T-cell (primary cell): ENCODE results near the gene GLG1. TPM values are rescaled to one million over a fixed set of nuclear protein-coding genes. Genes with fewer than 3 reads are reported as not detected.

Experiments
- ATAC-seq, 4 experiments: fragments of 200-7000 bp in 3 of 4; fragments of 150-1000 bp in 1 of 4; cut with Tn5 transposase; replicated peaks in 1 of 4; 1 replicate in 3 of 4; 2 replicates in 1 of 4; pipeline ENCODE4 v1.10.0; 2021; ENCODE audit warnings: moderate library complexity in 3 of 4, mild to moderate bottlenecking in 2 of 4, moderate number of reproducible peaks in 1 of 4
- CTCF ChIA-PET, 2 donors: fragments of 300-600 bp; sonication (Branson Sonifier 250); formaldehyde crosslinking; loops; one replicate each; lab custom pipeline; 2022; ENCODE audit warnings: antibody characterized with exemption in 2 of 2; lab: Charles Lee
- POLR2A ChIA-PET, 2 donors: fragments of 300-600 bp; sonication (Branson Sonifier 250); formaldehyde crosslinking; loops; one replicate each; lab custom pipeline; 2022; ENCODE audit warnings: antibody characterized with exemption in 2 of 2; lab: Charles Lee
- DNase-seq, 35 experiments: peaks; one replicate each; pipeline versions ENCODE4 v3.0.0 to v3.0.0-alpha.2; 2013 to 2023
- H3K27ac ChIP-seq: one replicate; pipeline ENCODE4 v1.5.1; 2013; ENCODE audit warnings: low read length
- H3K27me3 ChIP-seq, 2 experiments: replicated peaks in 1 of 2; 1 replicate in 1 of 2; 2 replicates in 1 of 2; pipeline versions ENCODE4 v1.6.1 to v1.7.0; 2013; ENCODE audit warnings: low read length in 1 of 2, mixed read lengths in 1 of 2; ENCODE audit not compliant: control insufficient read depth in 2 of 2, insufficient read depth in 2 of 2; ENCODE audit errors: extremely low read depth in 1 of 2
- H3K36me3 ChIP-seq, 2 donors: 1 replicate in 1 of 2; 2 replicates in 1 of 2; pipeline versions ENCODE4 v1.6.1 to v1.7.0; 2013; ENCODE audit warnings: low read length in 1 of 2; ENCODE audit not compliant: control insufficient read depth in 2 of 2, insufficient read depth in 1 of 2; ENCODE audit errors: extremely low read depth in 1 of 2
- H3K4me1 ChIP-seq, 2 experiments: 1 replicate in 1 of 2; 2 replicates in 1 of 2; pipeline versions ENCODE4 v1.6.1 to v1.7.0; 2013; ENCODE audit warnings: low read length in 2 of 2, mixed read lengths in 1 of 2; ENCODE audit not compliant: insufficient read depth in 2 of 2, control insufficient read depth in 1 of 2; ENCODE audit errors: extremely low read depth in 1 of 2
- H3K4me3 ChIP-seq, 2 donors: 1 replicate in 1 of 2; 2 replicates in 1 of 2; pipeline versions ENCODE4 v1.5.1 to v1.7.0; 2013; ENCODE audit warnings: mild to moderate bottlenecking in 2 of 2, low read length in 1 of 2, moderate library complexity in 1 of 2; ENCODE audit not compliant: control insufficient read depth in 1 of 2; ENCODE audit errors: extremely low read depth in 1 of 2
- H3K9me3 ChIP-seq: 2 replicates; pipeline ENCODE4 v1.7.0; 2013
- H3K27ac Mint-ChIP-seq, 2 donors: one replicate each; pipeline ENCODE4 v1.8.0; 2020 to 2021; ENCODE audit warnings: mild to moderate bottlenecking in 2 of 2, mixed read lengths in 2 of 2
- H3K27me3 Mint-ChIP-seq, 2 donors: one replicate each; pipeline ENCODE4 v1.8.0; 2021 to 2022; ENCODE audit warnings: mixed read lengths in 2 of 2
- H3K36me3 Mint-ChIP-seq: one replicate; pipeline ENCODE4 v1.8.0; 2021; ENCODE audit warnings: mixed read lengths
- H3K4me1 Mint-ChIP-seq, 3 donors: one replicate each; pipeline ENCODE4 v1.8.0; 2020 to 2022; ENCODE audit warnings: mixed read lengths in 3 of 3, mild to moderate bottlenecking in 1 of 3
- H3K4me3 Mint-ChIP-seq, 3 donors: one replicate each; pipeline ENCODE4 v1.8.0; 2020 to 2022; ENCODE audit warnings: mild to moderate bottlenecking in 3 of 3, mixed read lengths in 3 of 3, moderate library complexity in 3 of 3
- H3K9me3 Mint-ChIP-seq, 3 donors: one replicate each; pipeline ENCODE4 v1.8.0; 2020 to 2022; ENCODE audit warnings: mixed read lengths in 3 of 3
- WGBS: methylation state at CpG from one replicate; pipeline ENCODE4 v1.1.5; 2013; ENCODE audit warnings: missing lambda C conversion rate; ENCODE audit not compliant: insufficient coverage; 5-methylcytosine and 5-hydroxymethylcytosine counted together
- total RNA-seq, 35 experiments: library from RNA in 6 of 35; stranded (reverse) in 6 of 35; fragments of 120-200 nt in 1 of 35; gene quantifications; one replicate each; pipeline versions ENCODE4 v1.2.1 to v1.2.4 and lab custom pipeline; 2013 to 2026

The GLG1 gene
- total RNA-seq, 5 donors from 2014 or later (not counting 1 experiment from before 2014, with no cell fraction given) = 159 to 216 (median 167) TPM

DNA sequence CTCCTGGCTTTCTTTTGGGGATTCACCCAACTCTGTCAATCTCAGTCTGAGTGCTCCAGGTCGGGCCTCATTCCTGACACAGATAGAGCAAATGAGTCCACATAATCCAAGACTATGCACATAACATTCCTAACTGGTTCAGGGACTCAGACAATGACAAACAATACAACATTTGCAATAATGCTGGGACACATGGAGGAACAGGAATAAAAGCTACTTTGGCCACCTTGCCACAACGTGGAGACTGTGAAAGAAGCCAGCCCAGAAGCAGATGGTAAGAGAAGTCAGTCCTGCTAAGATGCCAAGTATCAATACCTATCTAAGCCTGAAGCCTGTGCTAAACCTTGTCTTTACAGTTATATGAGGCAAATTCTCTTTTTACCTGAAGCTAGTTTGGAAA is 39.0 kb downstream of the GLG1 start:
- H3K9me3 Mint-ChIP-seq = no peaks in the 10 kb centered on the region
- no peaks in the 10 kb centered on the region for H3K27me3 Mint-ChIP-seq
- no peaks in the 10 kb centered on the region for H3K27me3 ChIP-seq
- H3K27ac Mint-ChIP-seq = peak overlapping the region in 1 of 2 donors; percentile 17
- CTCF ChIA-PET = interaction anchor here in 1 of 2 donors (0.6 to 1.0 kb wide), 3 partner anchors 38 to 71 kb away, joined by 3 read pairs; no protein-coding TSS in a partner anchor
- H3K4me1 ChIP-seq = peaks cover 11 to 51% of the 10 kb centered on the region in 2 experiments
- 86% methylated on average over 1 of the region's 2 CpGs for WGBS
- H3K36me3 Mint-ChIP-seq = peaks cover 18% of the 10 kb centered on the region
- no peaks in the 10 kb centered on the region for H3K9me3 ChIP-seq
- peaks cover 0 to 8% of the 10 kb centered on the region in 2 donors for H3K36me3 ChIP-seq
- DNase-seq (no peak), ATAC-seq (no peak)
- H3K4me3 Mint-ChIP-seq = peak overlapping the region in 1 of 3 donors; percentile 42
- H3K4me3 ChIP-seq = no peak overlapping the region
- no peak overlapping the region for H3K27ac ChIP-seq
- H3K4me1 Mint-ChIP-seq = peaks cover 84 to 88% (median 87%) of the 10 kb centered on the region in 3 donors
- POLR2A ChIA-PET = no interaction called here

DNA sequence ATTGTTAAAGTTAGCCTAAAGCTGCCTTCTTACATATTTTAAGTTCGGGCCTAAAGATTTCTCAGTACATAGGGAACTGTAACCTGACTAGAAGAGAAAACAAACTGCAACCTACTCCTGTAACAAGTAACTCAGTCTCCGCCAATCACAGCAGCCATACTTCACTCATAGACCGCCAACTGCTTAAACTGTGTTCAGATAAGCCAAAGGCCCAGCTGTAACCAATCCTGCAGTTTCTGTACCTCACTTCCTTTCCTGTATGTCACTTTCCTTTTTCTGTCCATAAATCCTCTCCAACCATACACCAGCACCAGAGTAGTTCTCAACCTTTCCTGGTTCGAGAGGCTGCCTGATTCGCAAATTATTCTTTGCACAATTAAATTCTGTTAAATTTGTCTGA is 41.5 kb downstream of the GLG1 start:
- peaks cover 13% of the 10 kb centered on the region for H3K36me3 Mint-ChIP-seq
- WGBS = 100% methylated on average over 3 of the region's 5 CpGs
- ATAC-seq = no peak
- POLR2A ChIA-PET = no interaction called here
- H3K9me3 Mint-ChIP-seq = no peaks in the 10 kb centered on the region
- Histone ChIP-seq H3K27me3 (no peaks in the 10 kb centered on the region), H3K36me3 (peaks cover 0 to 10% of the 10 kb centered on the region in 2 donors), H3K27ac (no peak overlapping the region), H3K4me3 (no peak overlapping the region), H3K9me3 (no peaks in the 10 kb centered on the region), H3K4me1 (peaks cover 11 to 46% of the 10 kb centered on the region in 2 experiments)
- peak overlapping the region; percentile 56 to 60 for H3K27ac Mint-ChIP-seq
- CTCF ChIA-PET = no interaction called here
- no peak overlapping the region for H3K4me3 Mint-ChIP-seq
- H3K27me3 Mint-ChIP-seq = no peaks in the 10 kb centered on the region
- no peak for DNase-seq
- peaks cover 74 to 92% (median 90%) of the 10 kb centered on the region in 3 donors for H3K4me1 Mint-ChIP-seq

GRCh38 chr16:74564451-74564984 is 42.4 kb downstream of the GLG1 start:
- H3K4me1 Mint-ChIP-seq = peaks cover 78 to 93% (median 91%) of the 10 kb centered on the region in 3 donors
- Histone ChIP-seq H3K4me3 (no peak overlapping the region), H3K27me3 (no peaks in the 10 kb centered on the region), H3K36me3 (peaks cover 0 to 10% of the 10 kb centered on the region in 2 donors), H3K9me3 (no peaks in the 10 kb centered on the region), H3K4me1 (peaks cover 11 to 41% of the 10 kb centered on the region in 2 experiments), H3K27ac (no peak overlapping the region)
- H3K27ac Mint-ChIP-seq = peak overlapping the region; percentile 21 to 54
- no peaks in the 10 kb centered on the region for H3K9me3 Mint-ChIP-seq
- peaks cover 13% of the 10 kb centered on the region for H3K36me3 Mint-ChIP-seq
- CTCF ChIA-PET = no interaction called here
- no peaks in the 10 kb centered on the region for H3K27me3 Mint-ChIP-seq
- no peak for DNase-seq
- H3K4me3 Mint-ChIP-seq = peak overlapping the region in 1 of 3 donors; percentile 26
- 80% methylated on average over 1 of the region's 1 CpG for WGBS
- POLR2A ChIA-PET = no interaction called here
- no peak for ATAC-seq

GRCh38 chr16:74563828-74564263 is 43.1 kb downstream of the GLG1 start:
- DNase-seq (peak in 1 of 35 experiments; percentile 18), ATAC-seq (peak in 2 of 4 experiments; percentile 31 to 47)
- H3K9me3 ChIP-seq = no peaks in the 10 kb centered on the region
- ChIA-PET CTCF (no interaction called here), POLR2A (no interaction called here)
- H3K27me3 ChIP-seq = no peaks in the 10 kb centered on the region
- peaks cover 0 to 10% of the 10 kb centered on the region in 2 donors for H3K36me3 ChIP-seq
- no peak overlapping the region for H3K4me3 ChIP-seq
- H3K27ac ChIP-seq = no peak overlapping the region
- no peak overlapping the region for H3K4me3 Mint-ChIP-seq
- H3K4me1 Mint-ChIP-seq = peaks cover 84 to 92% (median 90%) of the 10 kb centered on the region in 3 donors
- H3K27ac Mint-ChIP-seq = peak overlapping the region; percentile 21 to 71
- peaks cover 13% of the 10 kb centered on the region for H3K36me3 Mint-ChIP-seq
- H3K4me1 ChIP-seq = peaks cover 9 to 39% of the 10 kb centered on the region in 2 experiments
- no peaks in the 10 kb centered on the region for H3K27me3 Mint-ChIP-seq
- 85% methylated on average over 6 of the region's 7 CpGs for WGBS
- H3K9me3 Mint-ChIP-seq = no peaks in the 10 kb centered on the region

DNA sequence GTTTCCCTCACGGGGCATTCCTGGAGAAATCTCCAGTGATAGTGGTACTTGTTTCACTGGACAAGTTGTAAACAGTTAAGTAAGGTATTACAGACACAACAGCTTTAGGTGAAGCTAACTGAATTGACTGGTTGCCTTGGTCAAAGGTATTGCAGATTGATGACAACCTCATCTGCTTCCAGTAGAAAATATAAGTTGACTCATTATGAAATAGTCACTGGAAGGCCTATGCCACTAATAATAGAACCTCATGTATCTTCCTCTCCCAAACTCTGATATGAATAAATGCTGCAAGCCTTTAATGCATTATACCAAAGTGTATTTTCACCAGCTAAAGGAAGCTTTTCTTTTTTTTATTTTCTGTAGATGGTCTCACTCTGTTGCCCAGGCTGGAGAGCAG is 44.8 kb downstream of the GLG1 start:
- H3K4me3 Mint-ChIP-seq = no peak overlapping the region
- 100% methylated on average over 1 of the region's 1 CpG for WGBS
- peaks cover 13% of the 10 kb centered on the region for H3K36me3 Mint-ChIP-seq
- ChIA-PET CTCF (interaction anchor here in 1 of 2 donors (0.6 kb wide), 1 partner anchor 42 kb away, joined by 3 read pairs; no protein-coding TSS in a partner anchor), POLR2A (interaction anchor here in 1 of 2 donors (0.6 kb wide), 1 partner anchor 38 kb away, joined by 3 read pairs; no protein-coding TSS in a partner anchor)
- Histone ChIP-seq H3K9me3 (no peaks in the 10 kb centered on the region), H3K36me3 (peaks cover 2 to 10% of the 10 kb centered on the region in 2 donors), H3K4me1 (peaks cover 12 to 27% of the 10 kb centered on the region in 2 experiments), H3K4me3 (no peak overlapping the region), H3K27ac (no peak overlapping the region), H3K27me3 (no peaks in the 10 kb centered on the region)
- H3K27ac Mint-ChIP-seq = peak overlapping the region in 1 of 2 donors; percentile 23
- ATAC-seq = no peak
- peaks cover 85 to 92% (median 87%) of the 10 kb centered on the region in 3 donors for H3K4me1 Mint-ChIP-seq
- H3K27me3 Mint-ChIP-seq = no peaks in the 10 kb centered on the region
- DNase-seq = no peak
- H3K9me3 Mint-ChIP-seq = no peaks in the 10 kb centered on the region

DNA sequence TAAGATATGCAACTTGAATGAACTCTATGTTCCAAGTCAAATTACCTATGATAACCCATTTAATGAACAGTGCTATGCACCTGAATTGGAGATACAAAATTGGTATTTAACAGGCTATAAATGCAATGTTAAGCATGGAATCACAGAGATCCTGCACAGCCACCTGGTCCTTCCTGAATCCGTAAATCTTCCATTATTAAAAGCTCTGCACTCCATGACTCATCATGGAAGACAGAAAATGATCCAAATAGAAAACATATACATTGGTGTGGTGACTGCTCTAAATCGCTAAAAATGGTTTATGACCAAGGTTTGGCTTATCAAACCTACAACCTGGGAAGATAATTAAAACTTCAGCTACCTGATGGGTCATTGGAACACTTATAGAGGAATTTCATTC is 45.3 kb downstream of the GLG1 start:
- Mint-ChIP-seq H3K4me3 (no peak overlapping the region), H3K27ac (peak overlapping the region in 1 of 2 donors; percentile 56), H3K9me3 (no peaks in the 10 kb centered on the region), H3K27me3 (no peaks in the 10 kb centered on the region), H3K36me3 (peaks cover 13% of the 10 kb centered on the region), H3K4me1 (peaks cover 82 to 91% (median 85%) of the 10 kb centered on the region in 3 donors)
- Histone ChIP-seq H3K9me3 (no peaks in the 10 kb centered on the region), H3K4me3 (no peak overlapping the region), H3K36me3 (peaks cover 2 to 10% of the 10 kb centered on the region in 2 donors), H3K4me1 (peaks cover 12 to 25% of the 10 kb centered on the region in 2 experiments), H3K27ac (no peak overlapping the region), H3K27me3 (no peaks in the 10 kb centered on the region)
- ATAC-seq (no peak), DNase-seq (no peak)
- no CpG with 5 or more reads among the region's 2 CpGs for WGBS
- ChIA-PET POLR2A (interaction anchor here in 1 of 2 donors (0.6 kb wide), 1 partner anchor 38 kb away, joined by 3 read pairs; no protein-coding TSS in a partner anchor), CTCF (no interaction called here)
